ENCODE results near the gene PAH. TPM values are rescaled to one million over a fixed set of nuclear protein-coding genes. Genes with fewer than 3 reads are reported as not detected.

The PAH gene
- polyA plus RNA-seq, 1 of the 3 experiments (the other 2 are of a cell fraction) = not detected

- no peak overlapping the region for H3K4me3 ChIP-seq (ENCODE audit: low read depth in 2 of 2, low read length in 1 of 2)
- H4K20me1 ChIP-seq (ENCODE audit: insufficient read depth) = no peaks in the 10 kb centered on the region
- no peak overlapping the region for H2AFZ ChIP-seq (ENCODE audit: low read depth)
- H3K9ac ChIP-seq = no peak overlapping the region
- no peak overlapping the region for H3K27ac ChIP-seq (ENCODE audit: low read depth in 2 of 2, low read length in 1 of 2)
- H3F3A ChIP-seq (replicated peaks; ENCODE audit: insufficient read depth) = no peaks in the 10 kb centered on the region
- ChIA-PET CTCF (interaction anchor here (0.9 kb wide), 1 partner anchor 627 kb away, joined by 3 read pairs; no protein-coding TSS in a partner anchor), POLR2A (no interaction called here)
- no peak overlapping the region for H3K4me2 ChIP-seq
- H3K36me3 ChIP-seq (replicated peaks in 1 of 2; ENCODE audit: control insufficient read depth in 1 of 2, insufficient read depth in 2 of 2, low read length in 1 of 2) = no peaks in the 10 kb centered on the region
- no peaks in the 10 kb centered on the region for H3K9me2 ChIP-seq
- no peaks in the 10 kb centered on the region for H3K27me3 ChIP-seq (ENCODE audit: insufficient read depth)
- no peaks in the 10 kb centered on the region for H3K79me2 ChIP-seq (ENCODE audit: insufficient read depth)
- H3K9me3 ChIP-seq = no peaks in the 10 kb centered on the region
- H3K4me1 ChIP-seq (ENCODE audit: control insufficient read depth in 1 of 2, insufficient read depth in 2 of 2, low read depth in 1 of 2, low read length in 1 of 2) = no peaks in the 10 kb centered on the region; a peak in 1 of 4 replicates
- DNase-seq = no peak
- TF ChIP-seq FOXM1 (IDR thresholded peaks at IDR 0.05; ENCODE audit: low read depth) (no peak), TAF1 (IDR thresholded peaks at IDR 0.05; ENCODE audit: borderline replicate concordance, low read depth, low read length) (no peak), ZBTB33 (IDR thresholded peaks at IDR 0.05; ENCODE audit: borderline replicate concordance, low read depth) (no peak)
Observed at GRCh38 chr12:102921240-102921639, 4.2 kb upstream of the PAH start.

GRCh38 chr12:102920271-102920670, 3.2 kb upstream of the PAH start:
- TF ChIP-seq FOXM1 (IDR thresholded peaks at IDR 0.05; ENCODE audit: low read depth) (no peak), EP300 (IDR thresholded peaks at IDR 0.05; ENCODE audit: borderline replicate concordance in 1 of 2, low read depth in 1 of 2, low read length in 1 of 2) (no peak), MAX (IDR thresholded peaks at IDR 0.05; ENCODE audit: low read depth) (no peak), RCOR1 (IDR thresholded peaks at IDR 0.05; ENCODE audit: low read length) (no peak), PBX3 (IDR thresholded peaks at IDR 0.05) (no peak), GABPA (IDR thresholded peaks at IDR 0.05; ENCODE audit: low read depth) (no peak), CHD2 (IDR thresholded peaks at IDR 0.05; ENCODE audit: low read length, partially characterized antibody) (no peak), ZBTB33 (IDR thresholded peaks at IDR 0.05; ENCODE audit: borderline replicate concordance, low read depth) (no peak), MXI1 (IDR thresholded peaks at IDR 0.05; ENCODE audit: low read depth, low read length) (no peak), EZH2phosphoT487 (IDR thresholded peaks at IDR 0.05; ENCODE audit: borderline replicate concordance, low read depth) (no peak), TAF1 (IDR thresholded peaks at IDR 0.05; ENCODE audit: borderline replicate concordance, low read depth, low read length) (no peak), CTCF (IDR thresholded peaks at IDR 0.05) (no peak), TCF12 (IDR thresholded peaks at IDR 0.05) (no peak), RXRA (IDR thresholded peaks at IDR 0.05; ENCODE audit: borderline replicate concordance, low read depth) (no peak), MEF2A (IDR thresholded peaks at IDR 0.05; ENCODE audit: borderline replicate concordance, low read depth) (no peak)
- POLR2A ChIA-PET = no interaction called here
- H3K36me3 ChIP-seq (replicated peaks in 1 of 2; ENCODE audit: control insufficient read depth in 1 of 2, insufficient read depth in 2 of 2, low read length in 1 of 2) = no peaks in the 10 kb centered on the region
- H3K27ac ChIP-seq (ENCODE audit: low read depth in 2 of 2, low read length in 1 of 2) = no peak overlapping the region
- H3K4me2 ChIP-seq = no peak overlapping the region
- CTCF ChIA-PET = interaction anchor here (2.8 kb wide), 1 partner anchor 28 kb away, joined by 13 read pairs; no protein-coding TSS in a partner anchor
- H3K9ac ChIP-seq = no peak overlapping the region
- DNase-seq = no peak
- H3K9me2 ChIP-seq = no peaks in the 10 kb centered on the region
- no peaks in the 10 kb centered on the region for H3F3A ChIP-seq (replicated peaks; ENCODE audit: insufficient read depth)
- no peak overlapping the region for H3K4me3 ChIP-seq (ENCODE audit: low read depth in 2 of 2, low read length in 1 of 2)
- H4K20me1 ChIP-seq (ENCODE audit: insufficient read depth) = no peaks in the 10 kb centered on the region
- no peaks in the 10 kb centered on the region for H3K9me3 ChIP-seq
- no peaks in the 10 kb centered on the region; a peak in 1 of 4 replicates for H3K4me1 ChIP-seq (ENCODE audit: control insufficient read depth in 1 of 2, insufficient read depth in 2 of 2, low read depth in 1 of 2, low read length in 1 of 2)
- H2AFZ ChIP-seq (ENCODE audit: low read depth) = no peak overlapping the region
- H3K27me3 ChIP-seq (ENCODE audit: insufficient read depth) = no peaks in the 10 kb centered on the region
- no peaks in the 10 kb centered on the region for H3K79me2 ChIP-seq (ENCODE audit: insufficient read depth)

All from SK-N-SH (cell line).